Measurements from ENCODE around the gene PDE8B. TPM values are rescaled to one million over a fixed set of nuclear protein-coding genes. Genes with fewer than 3 reads are reported as not detected.
A peak's percentile ranks its signal among the peaks of the same experiment; 100 is the strongest.

Gene PDE8B
- total and polyA plus RNA-seq, 12 donors: 1.1 to 6.8 (median 4.8) TPM

DNA sequence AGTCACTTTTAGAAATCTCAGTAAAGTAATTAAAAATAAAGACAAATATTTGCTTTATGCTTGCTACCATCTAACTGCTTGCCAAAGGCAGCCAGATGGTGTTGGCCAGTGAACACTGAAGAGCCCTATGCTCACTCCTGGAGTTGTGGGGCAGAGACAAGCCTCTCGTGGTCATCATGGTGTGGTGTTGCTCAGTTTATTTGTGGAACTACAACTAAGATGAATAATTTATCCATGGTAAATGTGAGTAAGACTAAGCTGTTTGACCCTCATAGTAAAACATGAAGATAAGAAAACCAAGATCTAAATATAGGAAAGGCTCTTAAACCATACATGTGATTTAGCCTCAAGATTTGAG lies 100.7 kb downstream of the PDE8B start:
- H3K4me1 ChIP-seq (replicated peaks in 1 of 2): no peaks in the 10 kb centered on the region
- no peak for TF ChIP-seq POLR2A (IDR thresholded peaks at IDR 0.05)
- TF ChIP-seq, protein P1, sequence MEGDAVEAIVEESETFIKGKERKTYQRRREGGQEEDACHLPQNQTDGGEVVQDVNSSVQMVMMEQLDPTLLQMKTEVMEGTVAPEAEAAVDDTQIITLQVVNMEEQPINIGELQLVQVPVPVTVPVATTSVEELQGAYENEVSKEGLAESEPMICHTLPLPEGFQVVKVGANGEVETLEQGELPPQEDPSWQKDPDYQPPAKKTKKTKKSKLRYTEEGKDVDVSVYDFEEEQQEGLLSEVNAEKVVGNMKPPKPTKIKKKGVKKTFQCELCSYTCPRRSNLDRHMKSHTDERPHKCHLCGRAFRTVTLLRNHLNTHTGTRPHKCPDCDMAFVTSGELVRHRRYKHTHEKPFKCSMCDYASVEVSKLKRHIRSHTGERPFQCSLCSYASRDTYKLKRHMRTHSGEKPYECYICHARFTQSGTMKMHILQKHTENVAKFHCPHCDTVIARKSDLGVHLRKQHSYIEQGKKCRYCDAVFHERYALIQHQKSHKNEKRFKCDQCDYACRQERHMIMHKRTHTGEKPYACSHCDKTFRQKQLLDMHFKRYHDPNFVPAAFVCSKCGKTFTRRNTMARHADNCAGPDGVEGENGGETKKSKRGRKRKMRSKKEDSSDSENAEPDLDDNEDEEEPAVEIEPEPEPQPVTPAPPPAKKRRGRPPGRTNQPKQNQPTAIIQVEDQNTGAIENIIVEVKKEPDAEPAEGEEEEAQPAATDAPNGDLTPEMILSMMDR (IDR thresholded peaks at IDR 0.05): no peak
- no peaks in the 10 kb centered on the region for H3K36me3 ChIP-seq (replicated peaks in 1 of 2)

DNA sequence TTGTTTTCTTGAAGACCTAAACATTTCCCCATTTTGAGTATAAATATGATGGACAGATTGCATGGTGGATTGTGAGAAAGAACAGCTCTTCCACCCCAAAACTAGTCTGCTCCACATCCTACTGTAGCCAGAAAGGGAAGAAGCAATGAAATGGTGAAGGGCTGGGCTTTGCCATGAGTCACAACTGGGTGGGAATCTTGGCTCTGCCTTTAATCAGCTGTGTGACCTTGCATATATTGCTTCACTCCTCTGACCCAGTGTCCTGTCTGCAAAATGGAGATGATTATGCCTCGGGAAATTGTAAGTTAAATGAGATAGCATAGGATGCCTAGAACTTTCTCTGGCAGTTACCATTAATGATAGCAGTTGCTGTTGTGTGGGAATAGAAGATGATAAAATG lies 101.9 kb downstream of the PDE8B start:
- Histone ChIP-seq H3K4me1 (replicated peaks in 1 of 2) (no peaks in the 10 kb centered on the region), H3K27ac (no peak overlapping the region), H3K36me3 (replicated peaks in 1 of 2) (no peaks in the 10 kb centered on the region), H3K27me3 (no peaks in the 10 kb centered on the region), H3K9me3 (replicated peaks in 1 of 3) (no peaks in the 10 kb centered on the region), H3K4me3 (no peak overlapping the region)
- WGBS, 4 donors: 20 to 64% (median 29%) methylated on average over 1 of the region's 1 CpG
- no peak for TF ChIP-seq POLR2A (IDR thresholded peaks at IDR 0.05)
- TF ChIP-seq, protein P1 (IDR thresholded peaks at IDR 0.05): no peak
- intact Hi-C loops (cut with DNase I): no loop called here
- peak in 6 of 7 donors; percentile 28 to 67 (median 58) for DNase-seq

More for the DNA sequence above, 100.7 kb downstream of the PDE8B start:
- no peak for DNase-seq
- 69 to 88% (median 83%) methylated on average over 1 of the region's 1 CpG for WGBS, 4 donors
- H3K27me3 ChIP-seq: no peaks in the 10 kb centered on the region
- H3K9me3 ChIP-seq (replicated peaks in 1 of 3): no peaks in the 10 kb centered on the region
- H3K27ac ChIP-seq: no peak overlapping the region
- intact Hi-C loops (cut with DNase I): no loop called here
- H3K4me3 ChIP-seq: no peak overlapping the region

DNA sequence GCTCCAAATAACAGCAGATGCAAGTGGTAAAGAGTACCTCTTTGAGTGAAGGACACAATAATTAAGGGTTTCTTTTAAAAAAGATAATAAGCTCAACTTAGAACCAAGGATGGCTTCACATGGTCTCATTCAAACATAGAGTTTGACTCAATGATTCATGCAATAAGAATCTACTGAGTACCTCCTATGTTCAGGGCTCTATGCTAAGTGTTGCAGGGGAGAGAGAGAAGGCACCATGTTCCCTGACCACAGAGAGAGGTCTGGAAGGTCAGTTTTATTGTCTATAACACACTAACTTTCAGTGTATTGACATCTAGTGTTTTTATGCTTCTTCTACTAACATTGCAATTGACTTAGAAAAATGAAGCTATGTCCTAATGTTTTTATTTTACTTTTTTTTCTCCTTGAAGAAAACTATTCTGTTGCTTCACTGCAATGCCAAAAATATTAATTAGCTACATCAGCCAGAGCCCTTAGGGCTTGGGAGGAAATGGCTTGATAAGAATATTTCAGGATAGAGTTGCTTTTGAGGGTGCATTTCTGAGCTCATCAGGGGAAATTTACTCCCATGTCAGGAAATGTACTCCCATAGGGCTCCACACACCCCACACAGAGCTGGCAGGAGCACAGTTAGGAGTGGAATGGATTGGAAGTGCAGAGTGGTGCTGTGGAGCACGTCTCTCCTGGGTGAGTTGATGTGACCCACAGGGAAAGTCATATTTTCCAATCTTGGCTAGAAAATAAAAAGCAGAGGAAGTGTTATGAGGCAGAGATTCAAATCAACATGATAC lies 106.6 kb downstream of the PDE8B start:
- WGBS, 4 donors: 57 to 86% (median 58%) methylated on average over 1 of the region's 1 CpG
- Histone ChIP-seq H3K4me1 (replicated peaks in 1 of 2) (no peaks in the 10 kb centered on the region), H3K27me3 (no peaks in the 10 kb centered on the region), H3K9me3 (replicated peaks in 1 of 3) (no peaks in the 10 kb centered on the region), H3K4me3 (no peak overlapping the region), H3K27ac (no peak overlapping the region), H3K36me3 (replicated peaks in 1 of 2) (no peaks in the 10 kb centered on the region)
- intact Hi-C loops (cut with DNase I): no loop called here
- TF ChIP-seq POLR2A (IDR thresholded peaks at IDR 0.05): no peak
- TF ChIP-seq, protein P1 (IDR thresholded peaks at IDR 0.05): no peak
- DNase-seq: peak in 1 of 7 donors; percentile 10

DNA sequence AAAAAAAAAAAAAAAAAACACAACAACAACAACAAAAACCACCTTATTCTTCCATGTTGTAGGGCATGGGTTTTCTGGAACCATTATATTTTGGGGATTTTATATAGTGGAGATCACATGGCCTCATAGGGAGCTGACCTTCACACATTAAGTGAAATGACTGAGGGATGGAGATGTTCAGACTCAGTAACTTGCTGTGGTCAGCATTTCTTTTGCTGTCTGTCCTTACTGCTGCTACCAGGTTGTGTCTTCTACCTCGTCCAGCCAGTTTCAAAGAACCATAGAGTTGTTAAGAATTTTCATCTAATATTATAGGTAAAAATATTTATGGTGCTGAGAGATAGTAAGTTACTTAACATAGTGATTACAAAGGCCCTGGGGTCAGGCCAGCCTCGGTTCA lies 107.6 kb downstream of the PDE8B start:
- WGBS, 4 donors: 71 to 86% (median 80%) methylated on average over 2 of the region's 2 CpGs
- no peaks in the 10 kb centered on the region for H3K27me3 ChIP-seq
- H3K4me3 ChIP-seq: no peak overlapping the region
- H3K9me3 ChIP-seq (replicated peaks in 1 of 3): no peaks in the 10 kb centered on the region
- TF ChIP-seq, protein P1 (IDR thresholded peaks at IDR 0.05): no peak
- TF ChIP-seq POLR2A (IDR thresholded peaks at IDR 0.05): no peak
- no peak overlapping the region for H3K27ac ChIP-seq
- H3K36me3 ChIP-seq (replicated peaks in 1 of 2): no peaks in the 10 kb centered on the region
- intact Hi-C loops (cut with DNase I): no loop called here
- no peak for DNase-seq
- H3K4me1 ChIP-seq (replicated peaks in 1 of 2): no peaks in the 10 kb centered on the region
